ENCODE results near the gene CFAP54.
"Not testable (repeated sequence)": the region's sequence is repeated elsewhere in the genome, so short reads cannot be mapped to it uniquely, and the experiment has no call there.

The CFAP54 gene

DNA sequence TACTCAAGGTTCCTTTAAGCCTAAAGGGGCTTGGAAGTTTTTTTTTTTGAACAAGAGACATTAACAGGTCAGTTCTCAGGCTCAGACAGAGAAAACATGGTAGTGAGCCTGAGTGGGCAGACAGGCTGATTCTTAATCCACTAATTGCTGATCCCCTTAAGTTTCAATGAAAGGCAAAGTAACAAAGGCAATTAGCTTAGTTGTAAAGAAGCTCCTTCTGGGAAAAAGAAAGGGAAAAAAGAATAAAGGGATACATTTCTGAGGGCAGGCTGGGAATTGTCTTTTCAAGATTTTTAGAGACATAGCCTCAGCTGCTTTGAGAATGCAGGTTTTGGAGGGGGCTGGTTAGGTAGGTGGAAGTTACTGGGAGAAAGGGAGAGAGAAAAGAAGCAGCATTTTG lies 133.8 kb downstream of the CFAP54 start:
- DNase-seq (ENCODE audit: low spot score), result no peak

- no peak for DNase-seq (ENCODE audit: low spot score)
Observed at GRCh38 chr12:96623656-96624217, 134.4 kb downstream of the CFAP54 start.

DNA sequence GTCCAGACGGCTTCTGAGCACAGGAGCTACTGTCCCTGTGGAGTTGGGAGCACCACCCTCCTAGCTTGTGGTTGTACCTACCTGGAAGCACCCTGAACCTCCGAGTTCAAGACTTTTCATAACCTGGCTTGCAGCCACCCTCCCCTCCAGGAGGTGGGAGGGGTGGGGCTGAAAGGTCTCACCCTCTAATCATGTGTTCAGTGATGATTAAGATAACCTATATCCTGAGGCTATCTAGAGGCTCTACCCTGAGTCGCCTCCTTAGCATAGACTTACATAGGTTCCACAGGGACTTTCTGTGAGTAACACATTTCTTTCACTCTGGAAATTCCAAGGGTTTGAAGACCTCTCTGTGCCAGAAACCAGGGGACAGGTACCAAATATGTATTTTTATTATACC lies 146.5 kb downstream of the CFAP54 start:
- DNase-seq (ENCODE audit: low spot score), result no peak

- DNase-seq (ENCODE audit: low spot score), result no peak
Observed at GRCh38 chr12:96636895-96637294, 147.5 kb downstream of the CFAP54 start.

- DNase-seq (ENCODE audit: low spot score), result no peak
Observed at GRCh38 chr12:96648923-96649322, 159.5 kb downstream of the CFAP54 start.

DNA sequence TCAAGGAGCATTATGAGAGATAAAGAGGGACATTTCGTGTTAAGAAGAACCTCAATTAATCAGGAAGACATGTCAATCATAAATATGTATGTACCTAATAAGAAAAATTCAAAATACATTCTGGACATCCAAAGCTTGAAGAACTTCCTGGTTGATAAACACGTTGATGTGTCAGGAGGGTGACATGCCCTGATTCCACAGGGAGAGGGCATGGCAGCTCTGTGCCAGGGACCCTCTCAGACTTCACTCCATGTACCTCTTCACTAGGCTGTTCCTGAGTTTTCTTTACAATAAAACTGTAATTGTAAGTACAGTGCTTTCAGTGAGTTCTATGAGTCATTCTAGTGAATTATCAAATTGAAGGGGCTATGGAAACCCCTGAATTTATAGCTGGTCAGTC lies 163.5 kb downstream of the CFAP54 start:
- no peak for DNase-seq (ENCODE audit: low spot score)

GRCh38 chr12:96658075-96658474 lies 168.7 kb downstream of the CFAP54 start:
- DNase-seq (ENCODE audit: low spot score), result no peak

- no peak for DNase-seq (ENCODE audit: low spot score)
Observed at GRCh38 chr12:96669786-96670185, 180.4 kb downstream of the CFAP54 start.

DNA sequence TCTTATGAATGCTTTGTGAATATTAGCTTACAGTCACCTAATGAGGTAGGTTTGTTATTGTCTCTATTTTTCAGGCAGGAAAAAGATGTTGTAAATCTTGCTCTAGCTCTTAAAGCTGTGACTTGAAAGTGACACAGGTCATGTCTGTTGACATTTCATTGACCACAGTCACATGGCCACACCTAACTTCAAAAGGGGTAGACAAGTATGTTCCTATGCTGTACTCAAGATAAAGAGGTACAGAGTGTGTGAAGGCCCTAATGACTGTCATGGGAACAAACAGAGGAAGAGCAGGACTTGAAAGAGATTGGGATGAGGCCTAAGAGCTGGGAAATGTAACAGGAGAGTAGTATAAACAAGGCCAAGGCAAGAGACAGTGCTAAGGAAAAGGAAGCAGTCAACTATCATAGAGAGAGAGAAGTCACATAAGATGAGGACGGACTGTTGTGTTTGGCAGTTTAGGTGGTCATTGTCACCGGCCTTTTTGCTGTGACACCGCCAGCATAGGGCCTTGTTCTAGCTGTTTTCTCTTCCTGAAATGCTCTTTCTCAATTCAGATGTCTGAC lies 181.0 kb downstream of the CFAP54 start:
- DNase-seq (ENCODE audit: low spot score), result no peak

DNA sequence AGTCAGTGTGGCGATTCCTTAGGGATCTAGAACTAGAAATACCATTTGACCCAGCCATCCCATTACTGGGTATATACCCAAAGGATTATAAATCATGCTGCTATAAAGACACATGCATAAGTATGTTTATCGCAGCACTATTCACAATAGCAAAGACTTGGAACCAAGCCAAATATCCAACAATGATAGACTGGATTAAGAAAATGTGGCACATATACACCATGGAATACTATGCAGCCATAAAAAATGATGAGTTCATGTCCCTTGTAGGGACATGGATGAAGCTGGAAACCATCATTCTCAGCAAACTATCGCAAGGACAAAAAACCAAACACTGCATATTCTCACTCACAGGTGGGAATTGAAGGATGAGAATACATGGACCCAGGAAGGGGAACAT lies 186.1 kb downstream of the CFAP54 start:
- DNase-seq (ENCODE audit: low spot score), result not testable (repeated sequence)

DNA sequence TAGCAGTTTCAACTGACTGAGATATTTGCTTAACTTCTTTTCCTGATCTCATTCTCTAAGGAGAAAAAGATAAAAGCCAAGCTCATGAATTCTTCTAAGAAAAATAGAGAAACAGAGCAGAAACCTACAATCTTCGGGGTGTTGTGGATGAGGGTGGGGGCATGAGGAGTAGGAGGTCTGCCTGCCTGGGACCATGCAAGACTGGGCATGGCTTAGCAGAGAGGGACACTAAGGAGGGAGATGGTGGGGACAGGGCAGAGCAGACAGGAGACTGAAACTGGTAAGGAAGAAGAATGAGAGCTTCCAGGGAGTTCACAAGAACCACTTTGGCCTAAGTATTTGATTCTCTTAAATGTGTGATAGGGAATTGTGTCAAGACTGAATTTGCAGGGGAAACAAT lies 188.0 kb downstream of the CFAP54 start:
- no peak for DNase-seq (ENCODE audit: low spot score)

DNA sequence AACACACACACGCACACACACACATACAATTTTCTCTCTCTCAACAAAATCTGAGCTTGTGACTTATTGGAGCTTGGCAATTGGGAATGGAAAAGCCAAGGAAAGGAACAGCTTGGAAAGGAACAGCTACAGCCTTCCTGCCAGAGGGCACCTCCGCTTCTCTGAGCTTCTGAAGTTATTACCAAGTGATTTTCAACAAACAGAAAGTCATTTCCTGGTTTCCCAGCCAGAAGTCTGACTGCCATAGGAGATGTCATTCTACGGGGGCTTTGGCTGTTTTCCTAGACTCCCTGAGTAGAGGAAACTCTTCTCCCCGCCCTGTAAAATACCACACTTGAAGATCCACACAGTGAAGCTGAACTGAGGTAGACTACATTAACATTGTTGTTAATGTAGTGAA lies 198.3 kb downstream of the CFAP54 start:
- no peak for DNase-seq (ENCODE audit: low spot score)

GRCh38 chr12:96698521-96698920 lies 209.1 kb downstream of the CFAP54 start:
- no peak for DNase-seq (ENCODE audit: low spot score)

- no peak for DNase-seq (ENCODE audit: low spot score)
Observed at GRCh38 chr12:96698965-96699364, 209.6 kb downstream of the CFAP54 start.

GRCh38 chr12:96701856-96702255 lies 212.5 kb downstream of the CFAP54 start:
- DNase-seq (ENCODE audit: low spot score), result no peak

- DNase-seq (ENCODE audit: low spot score), result no peak
Observed at GRCh38 chr12:96710127-96710745, 220.9 kb downstream of the CFAP54 start.

GRCh38 chr12:96711364-96711763 lies 222.0 kb downstream of the CFAP54 start:
- DNase-seq (ENCODE audit: low spot score), result no peak

DNA sequence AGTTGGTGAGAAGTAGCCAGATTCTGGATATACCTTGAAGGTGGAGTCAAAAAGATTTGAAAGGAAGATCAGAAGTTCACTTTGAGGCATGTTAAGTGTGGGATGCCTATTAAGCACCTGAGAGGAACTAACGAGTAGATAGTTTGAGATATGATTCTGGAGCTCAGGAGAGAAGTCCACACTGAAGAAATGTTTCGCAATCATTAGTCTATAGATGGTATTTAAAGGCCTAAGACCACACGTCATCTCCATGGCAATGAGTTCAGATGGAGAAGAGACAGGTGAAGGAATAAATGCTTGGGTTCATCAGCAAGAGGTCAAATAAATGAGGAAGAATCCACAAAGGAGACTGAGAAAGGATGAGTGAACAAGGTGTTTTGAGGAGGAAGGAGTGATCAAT lies 224.8 kb downstream of the CFAP54 start:
- DNase-seq (ENCODE audit: low spot score), result no peak

DNA sequence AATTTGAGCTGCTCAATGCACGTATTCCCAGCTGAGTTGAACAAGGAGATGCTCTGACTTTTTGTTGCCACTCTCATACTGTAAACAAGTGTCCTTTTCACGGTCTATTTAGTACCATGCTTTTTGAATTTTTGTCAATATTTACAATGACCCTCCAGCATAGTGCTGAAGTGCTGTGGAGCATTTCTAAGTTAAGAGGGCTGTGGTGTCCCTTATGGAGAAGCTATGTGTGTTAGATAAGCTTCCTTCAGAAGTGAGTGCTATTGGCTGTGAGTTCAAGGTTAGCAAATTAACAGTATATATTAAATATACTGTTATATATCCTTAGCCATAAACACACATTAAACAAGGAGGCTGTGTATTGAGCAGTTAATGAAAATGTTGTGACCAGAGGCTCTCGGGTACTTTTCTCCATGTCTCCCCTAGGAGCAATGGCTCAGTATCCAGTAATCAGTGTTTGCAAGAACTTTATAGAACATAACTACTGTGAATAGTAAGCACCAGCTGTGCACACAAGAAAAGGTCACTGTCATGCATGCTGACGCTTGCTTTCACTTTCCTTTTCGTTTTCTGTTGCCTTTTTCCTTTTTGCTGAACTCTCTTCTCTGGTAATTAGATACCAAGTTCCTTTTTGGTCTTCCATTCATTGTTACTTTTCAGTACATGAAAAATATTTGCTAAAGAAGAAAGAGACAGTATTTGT lies 230.4 kb downstream of the CFAP54 start:
- no peak for DNase-seq (ENCODE audit: low spot score)

- peak; percentile 27 for DNase-seq (ENCODE audit: low spot score)
Observed at GRCh38 chr12:96720363-96720705, 231.0 kb downstream of the CFAP54 start.

- DNase-seq (ENCODE audit: low spot score), result not testable (repeated sequence)
Observed at GRCh38 chr12:96729466-96729865, 240.1 kb downstream of the CFAP54 start.

- no peak for DNase-seq (ENCODE audit: low spot score)
Observed at GRCh38 chr12:96729886-96730285, 240.5 kb downstream of the CFAP54 start.

GRCh38 chr12:96743606-96744005 lies 254.2 kb downstream of the CFAP54 start:
- no peak for DNase-seq (ENCODE audit: low spot score)

Measured in iPS-NIHi11 (cell line).